Measurements from ENCODE around the gene SOX18. TPM values are rescaled to one million over a fixed set of nuclear protein-coding genes. Genes with fewer than 3 reads are reported as not detected.

SOX18 gene
- polyA plus RNA-seq, 10 donors: 7.0 to 16.8 (median 10.7) TPM

GRCh38 chr20:64053841-64054661 is 4.6 kb upstream of the SOX18 start:
- peak in 2 of 3 donors; percentile 52 to 82 for DNase-seq

GRCh38 chr20:64052987-64053840 is 3.8 kb upstream of the SOX18 start:
- DNase-seq: no peak

GRCh38 chr20:64052326-64052722 is 2.9 kb upstream of the SOX18 start:
- DNase-seq: no peak

- DNase-seq: no peak
Observed at GRCh38 chr20:64051561-64052325, 2.3 kb upstream of the SOX18 start.

GRCh38 chr20:64051033-64051452 is 1.6 kb upstream of the SOX18 start:
- DNase-seq: no peak

GRCh38 chr20:64050261-64051032 is 1.0 kb upstream of the SOX18 start:
- DNase-seq: no peak

- no peak for DNase-seq
Observed at GRCh38 chr20:64049878-64050260, 430 bp upstream of the SOX18 start.

- no peak for DNase-seq
Observed at GRCh38 chr20:64048402-64049044, 916 bp downstream of the SOX18 start.

- no peak for DNase-seq
Observed at GRCh38 chr20:64047968-64048401, 1.5 kb downstream of the SOX18 start.

GRCh38 chr20:64047046-64047389 is 2.4 kb downstream of the SOX18 start:
- no peak for DNase-seq

GRCh38 chr20:64045346-64046011 is 4.0 kb downstream of the SOX18 start:
- no peak for DNase-seq

GRCh38 chr20:64044484-64045247 is 4.8 kb downstream of the SOX18 start:
- no peak for DNase-seq

GRCh38 chr20:64043768-64044167 is 5.7 kb downstream of the SOX18 start:
- DNase-seq: no peak

- DNase-seq: no peak
Observed at GRCh38 chr20:64042054-64042781, 7.2 kb downstream of the SOX18 start.

GRCh38 chr20:64041781-64042053 is 7.7 kb downstream of the SOX18 start:
- no peak for DNase-seq

GRCh38 chr20:64041040-64041780 is 8.2 kb downstream of the SOX18 start:
- DNase-seq: peak in 1 of 3 donors; percentile 18

- no peak for DNase-seq
Observed at GRCh38 chr20:64040231-64041039, 9.0 kb downstream of the SOX18 start.
